ENCODE measurements around the gene IPO11.
A peak's percentile ranks its signal among the peaks of the same experiment; 100 is the strongest.

IPO11 gene

DNA sequence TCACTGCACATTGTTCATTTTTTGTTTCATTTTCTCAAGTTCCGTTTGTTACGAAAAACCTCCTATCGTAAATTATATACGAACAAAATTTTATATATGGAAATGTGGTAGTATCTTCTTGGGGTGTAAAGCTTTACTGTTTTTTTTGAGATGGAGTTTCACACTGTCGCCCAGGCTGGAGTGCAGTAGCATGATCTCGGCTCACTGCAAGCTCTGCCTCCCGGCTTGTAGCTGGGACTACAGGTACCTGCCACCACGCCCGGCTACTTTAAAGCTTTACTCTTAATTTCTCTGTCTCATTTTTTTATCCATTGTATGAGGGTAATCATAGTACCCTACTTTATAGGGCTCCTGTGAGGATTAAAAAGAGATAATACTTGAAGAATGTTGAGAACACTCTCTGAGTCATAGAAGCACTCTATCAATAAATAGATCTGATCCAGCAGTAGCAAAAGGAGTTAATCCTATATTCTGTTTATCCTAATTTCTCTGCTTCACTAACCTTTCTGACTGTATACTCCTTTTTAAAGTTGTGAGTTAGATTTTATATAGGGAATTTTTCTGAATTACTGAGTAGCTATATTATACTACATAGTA lies 160.5 kb downstream of the IPO11 start:
- no peak for DNase-seq (ENCODE audit: low read depth)

DNA sequence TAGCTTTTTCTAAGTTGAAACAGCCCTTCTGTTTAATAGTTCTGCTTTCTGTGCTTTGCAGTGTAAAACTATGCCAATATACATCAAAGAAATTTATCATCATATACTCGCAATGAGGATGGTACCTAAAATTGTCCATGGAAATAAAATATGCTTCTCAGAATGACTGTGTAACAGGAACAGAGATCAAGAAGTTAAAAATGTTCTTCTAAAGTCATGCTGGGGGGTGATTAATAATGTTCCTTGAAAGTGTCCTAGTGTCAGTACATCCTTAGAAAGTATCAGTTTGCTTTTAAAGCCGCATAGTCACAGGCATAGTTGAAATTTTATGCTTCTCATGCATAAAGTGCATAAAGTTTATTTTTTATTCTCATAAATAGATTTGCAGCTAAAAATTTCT lies 162.0 kb downstream of the IPO11 start:
- DNase-seq (ENCODE audit: low read depth): no peak

- no peak for DNase-seq (ENCODE audit: low read depth)
These were observed 162.5 kb downstream of the IPO11 start for GRCh38 chr5:62575066-62575465.

- no peak for DNase-seq (ENCODE audit: low read depth)
These were observed 162.9 kb downstream of the IPO11 start for GRCh38 chr5:62575489-62575888.

DNA sequence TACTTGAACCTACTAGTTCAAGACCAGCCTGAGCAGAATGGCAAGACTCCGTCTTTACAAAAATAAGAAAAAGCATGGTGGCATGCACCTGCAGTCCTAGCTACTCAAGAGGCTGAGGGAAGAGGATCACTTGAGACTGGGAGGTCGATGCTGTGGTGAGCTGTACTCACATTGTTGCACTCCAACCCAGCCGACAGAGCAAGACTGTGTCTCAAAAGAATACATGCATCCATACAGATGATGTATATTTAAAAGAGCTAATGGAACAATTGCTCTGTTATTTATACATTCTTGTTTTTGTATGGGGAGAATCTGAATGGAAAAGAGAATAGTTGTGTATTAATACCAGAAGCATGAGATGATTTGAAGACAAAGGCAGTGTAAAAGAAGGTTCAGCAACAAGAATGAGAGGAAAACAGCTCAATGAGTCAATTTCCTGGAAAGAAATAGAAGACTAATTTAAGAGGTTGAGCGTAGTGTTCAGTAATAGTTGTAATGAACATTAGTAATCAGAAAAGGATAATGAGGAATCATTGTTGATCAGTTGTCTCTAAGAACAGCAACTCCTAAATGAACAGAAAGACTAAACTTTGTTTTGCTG lies 164.1 kb downstream of the IPO11 start:
- DNase-seq (ENCODE audit: low read depth): no peak

DNA sequence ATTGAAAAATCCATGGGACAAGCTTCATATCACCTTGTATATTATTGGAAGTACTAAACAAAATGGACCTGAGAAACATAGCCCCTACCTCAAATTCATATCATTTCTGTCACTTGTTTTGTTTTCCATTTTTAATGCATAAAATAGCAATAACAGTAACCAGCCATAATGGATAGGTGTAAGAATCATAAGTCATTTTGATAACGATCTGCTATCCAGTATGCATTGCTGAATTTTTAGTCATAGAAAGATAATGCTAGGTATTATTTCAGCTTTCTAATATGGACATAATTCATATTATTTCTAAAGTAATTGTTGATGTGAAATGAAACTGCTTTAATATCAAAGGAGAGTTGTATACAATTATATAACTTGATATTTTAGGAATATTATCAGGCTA lies 164.9 kb downstream of the IPO11 start:
- DNase-seq (ENCODE audit: low read depth): no peak

DNA sequence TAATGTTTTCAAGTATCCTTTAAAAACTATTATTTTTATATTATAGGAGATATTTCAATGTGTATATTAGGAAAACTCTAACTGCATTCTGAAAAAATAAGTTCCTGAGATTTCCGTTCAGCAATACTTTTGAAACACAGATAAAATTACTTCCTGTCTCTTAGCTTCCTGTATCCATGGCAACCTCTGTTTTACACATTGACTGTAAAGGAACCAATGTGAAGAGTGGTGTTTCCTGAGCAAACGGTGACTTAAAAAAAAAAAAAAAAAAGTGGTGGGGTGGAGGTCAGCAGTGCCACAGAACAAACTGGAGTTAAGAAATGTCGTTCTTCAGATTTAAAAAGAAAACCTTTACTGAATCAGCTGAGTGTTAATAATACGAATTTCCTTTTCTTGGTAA lies 166.0 kb downstream of the IPO11 start, which contains the start of gene LRRC70:
Gene LRRC70 (plus strand): TSS at position 280 of the 400 bp plus-strand sequence. CDS start 620 bp downstream, outside the sequence.
- peak; percentile 90 for DNase-seq (ENCODE audit: low read depth)

DNA sequence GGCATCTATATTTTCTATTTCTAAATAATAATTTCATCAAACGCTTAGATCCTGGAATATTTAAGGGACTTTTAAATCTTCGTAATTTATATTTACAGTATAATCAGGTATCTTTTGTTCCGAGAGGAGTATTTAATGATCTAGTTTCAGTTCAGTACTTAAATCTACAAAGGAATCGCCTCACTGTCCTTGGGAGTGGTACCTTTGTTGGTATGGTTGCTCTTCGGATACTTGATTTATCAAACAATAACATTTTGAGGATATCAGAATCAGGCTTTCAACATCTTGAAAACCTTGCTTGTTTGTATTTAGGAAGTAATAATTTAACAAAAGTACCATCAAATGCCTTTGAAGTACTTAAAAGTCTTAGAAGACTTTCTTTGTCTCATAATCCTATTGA lies 167.2 kb downstream of the IPO11 start:
- no peak for DNase-seq (ENCODE audit: low read depth)

DNA sequence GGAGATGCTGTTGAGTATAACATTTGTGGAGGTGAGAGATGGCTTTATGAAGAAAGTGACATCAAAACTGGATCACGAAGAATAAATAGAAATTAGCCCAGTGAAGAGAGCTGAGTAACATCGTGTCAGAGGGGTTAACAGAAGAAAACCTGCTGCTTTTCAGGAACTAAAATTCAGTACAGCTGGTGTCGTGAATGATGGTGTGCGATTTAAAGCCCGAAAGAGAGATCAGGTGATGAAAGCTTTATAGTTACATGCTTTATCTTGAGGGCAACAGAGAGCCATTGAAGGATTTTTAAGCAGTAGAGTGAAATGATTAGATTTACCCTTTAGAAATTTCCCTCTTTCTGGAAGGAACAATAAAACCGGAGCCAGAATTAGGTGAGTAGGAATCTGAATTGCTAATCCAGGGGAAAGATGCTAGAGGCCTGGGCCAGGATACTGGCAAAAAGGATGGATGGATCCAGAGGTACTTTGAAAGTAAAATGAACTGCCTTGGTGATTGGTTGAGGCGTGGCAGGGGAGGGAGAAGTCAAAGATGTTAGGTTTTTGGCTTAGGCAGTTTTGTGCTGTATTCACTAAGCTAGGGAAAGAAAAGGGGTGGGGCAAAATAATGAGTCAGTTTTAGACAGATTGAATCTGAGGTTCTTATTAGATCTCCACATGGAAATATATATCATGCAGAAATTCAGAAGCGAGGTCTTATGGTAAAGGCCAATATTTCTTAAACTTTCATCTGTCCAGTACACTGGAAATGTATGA lies 169.5 kb downstream of the IPO11 start:
- DNase-seq (ENCODE audit: low read depth): peak; percentile 17

- no peak for DNase-seq (ENCODE audit: low read depth)
These were observed 171.8 kb downstream of the IPO11 start for GRCh38 chr5:62584391-62584790.

GRCh38 chr5:62585306-62585705 lies 172.7 kb downstream of the IPO11 start:
- no peak for DNase-seq (ENCODE audit: low read depth)

DNA sequence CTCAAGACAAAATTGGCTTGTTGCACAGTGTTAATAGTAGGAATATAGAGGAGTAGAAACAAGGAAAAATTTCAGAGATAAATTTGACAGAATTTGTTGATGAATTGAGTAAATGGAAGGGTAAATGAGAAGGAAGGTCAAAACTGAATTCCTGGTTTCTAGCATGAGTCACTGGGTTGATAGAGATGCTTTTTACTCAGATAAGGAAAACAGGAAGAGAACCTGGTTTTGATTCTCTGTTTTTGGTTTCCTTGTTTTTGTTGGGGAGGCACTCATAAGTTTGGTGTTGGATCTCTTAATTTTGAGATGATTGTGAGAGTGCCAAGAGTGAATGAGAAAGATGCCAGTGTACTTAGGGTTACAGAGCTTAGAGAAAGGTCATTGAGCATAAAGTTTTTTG lies 173.2 kb downstream of the IPO11 start:
- DNase-seq (ENCODE audit: low read depth): no peak

GRCh38 chr5:62587737-62588136 lies 175.2 kb downstream of the IPO11 start:
- peak; percentile 70 for DNase-seq (ENCODE audit: low read depth)

DNA sequence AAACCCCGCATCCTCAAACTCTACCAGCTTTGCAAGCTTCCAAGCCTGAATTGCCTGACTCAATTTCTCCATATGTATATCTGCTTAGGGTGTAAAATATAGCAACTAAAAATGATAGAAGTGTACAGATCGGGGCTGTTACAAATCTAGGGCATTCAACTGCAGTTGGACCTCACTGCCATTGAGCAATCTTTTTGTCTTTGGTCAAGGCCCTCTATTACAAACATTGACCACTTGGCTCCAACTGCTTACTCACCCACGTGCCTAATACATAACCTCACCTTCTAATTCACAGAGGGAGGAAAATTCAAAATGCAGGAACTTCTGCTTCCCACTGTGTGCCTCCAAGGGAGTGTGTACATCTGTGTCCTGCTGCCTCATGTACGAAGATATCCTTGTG lies 176.1 kb downstream of the IPO11 start:
- DNase-seq (ENCODE audit: low read depth): no peak

DNA sequence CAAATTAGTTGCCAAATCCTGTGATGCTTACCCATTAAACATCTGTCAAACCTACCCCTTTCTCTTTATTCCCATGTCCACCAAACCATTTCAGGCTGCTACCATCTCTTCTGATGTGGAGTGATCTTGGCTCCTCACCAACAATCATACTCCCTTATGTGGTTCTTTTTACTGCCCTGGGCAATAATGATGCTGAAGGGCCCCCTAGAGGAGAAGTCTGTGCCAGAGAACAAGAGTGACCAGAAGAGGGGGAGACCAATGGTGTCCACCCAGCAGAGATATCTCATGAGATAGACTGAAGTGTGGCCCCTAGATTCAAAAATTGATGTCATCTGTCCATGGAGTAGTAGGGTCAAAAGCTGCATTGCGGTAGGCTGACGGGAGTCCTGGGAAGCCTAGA lies 176.9 kb downstream of the IPO11 start:
- DNase-seq (ENCODE audit: low read depth): no peak

- DNase-seq (ENCODE audit: low read depth): no peak
These were observed 177.8 kb downstream of the IPO11 start for GRCh38 chr5:62590387-62590786.

DNA sequence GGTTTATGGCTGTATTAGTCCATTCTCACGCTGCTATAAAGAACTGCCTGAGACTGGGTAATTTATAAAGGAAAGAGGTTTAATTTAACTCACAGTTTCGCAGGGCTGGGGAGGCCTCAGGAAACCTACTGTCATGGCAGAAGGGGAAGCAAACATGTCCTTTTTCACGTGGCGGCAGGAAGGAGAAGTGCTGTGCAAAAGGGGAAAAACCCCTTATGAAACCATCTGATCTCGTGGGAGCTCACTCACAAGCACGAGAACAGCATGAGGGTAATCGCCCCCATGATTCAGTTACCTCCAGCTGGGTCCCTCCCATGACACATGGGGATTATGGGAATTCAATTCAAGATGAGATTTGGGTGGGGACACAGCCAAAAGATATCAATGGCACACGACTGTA lies 180.0 kb downstream of the IPO11 start:
- no peak for DNase-seq (ENCODE audit: low read depth)

DNA sequence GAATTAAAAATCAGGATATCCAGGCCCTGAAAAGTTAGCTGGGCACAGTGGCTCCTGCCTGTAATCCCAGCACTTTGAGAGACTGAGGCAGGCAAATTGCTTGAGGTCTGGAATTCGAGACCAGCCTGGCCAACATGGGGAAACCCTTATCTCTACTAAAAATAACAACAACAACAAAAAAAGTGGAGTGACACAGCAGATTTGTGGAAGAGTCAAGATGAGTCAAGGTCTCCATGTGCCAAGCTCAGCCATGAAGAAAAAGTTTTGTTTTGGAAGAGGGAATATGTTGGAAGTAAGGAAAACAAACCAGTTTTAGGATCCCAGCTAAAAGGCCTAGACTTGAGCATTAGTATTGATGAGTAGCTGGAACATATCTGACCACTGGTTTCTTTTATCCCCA lies 180.8 kb downstream of the IPO11 start:
- DNase-seq (ENCODE audit: low read depth): peak; percentile 67

DNA sequence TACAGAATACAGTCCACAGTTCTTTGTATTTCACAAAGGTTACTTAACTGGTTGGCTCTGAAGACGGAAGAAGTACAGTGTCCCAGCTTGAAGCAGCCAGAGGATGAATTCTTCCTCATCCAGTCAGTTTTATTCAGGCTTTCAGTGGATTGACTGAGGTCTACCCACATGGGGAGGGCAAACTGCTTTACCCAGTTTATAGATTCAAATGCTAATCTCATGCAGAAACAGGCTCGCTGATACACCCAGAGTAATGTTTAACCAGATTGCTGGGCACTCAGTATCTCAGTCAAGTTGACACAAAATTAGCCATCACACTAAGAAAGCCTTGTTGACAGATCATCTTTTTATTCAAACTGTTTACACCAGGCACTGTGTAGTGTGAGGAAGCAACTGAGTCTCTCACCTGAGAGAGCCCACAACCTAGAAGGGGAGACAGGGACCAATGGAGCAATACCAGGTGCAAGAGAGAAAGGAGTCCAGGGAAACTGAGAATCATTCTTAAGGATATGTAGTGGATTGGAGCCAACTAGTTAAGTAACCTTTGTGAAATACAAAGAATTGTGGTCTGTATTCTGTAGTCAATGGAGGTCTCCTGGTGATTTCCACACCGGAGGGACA lies 181.9 kb downstream of the IPO11 start:
- DNase-seq (ENCODE audit: low read depth): no peak

GRCh38 chr5:62596096-62596495 lies 183.5 kb downstream of the IPO11 start:
- DNase-seq (ENCODE audit: low read depth): peak; percentile 34

- peak; percentile 54 for DNase-seq (ENCODE audit: low read depth)
These were observed 184.1 kb downstream of the IPO11 start for GRCh38 chr5:62596691-62597090.

GRCh38 chr5:62597314-62597713 lies 184.8 kb downstream of the IPO11 start:
- DNase-seq (ENCODE audit: low read depth): no peak
